HL-60/S4 treated with phorbol 12-myristate 13-acetate at 8.2 ng/mL for 4 days and 3 days (cell line): Measurements from ENCODE around the gene KANSL1L.
"Not testable (repeated sequence)": the region's sequence is repeated elsewhere in the genome, so short reads cannot be mapped to it uniquely, and the experiment has no call there.

Experiments used
- in situ Hi-C: fragments of 300-500 bp; cut with MboI; formaldehyde crosslinking; loops from 2 replicates; pipeline ENCODE4 v1.15.0; 2022; ENCODE audit warnings: low sequenced_read_pairs

KANSL1L gene

DNA sequence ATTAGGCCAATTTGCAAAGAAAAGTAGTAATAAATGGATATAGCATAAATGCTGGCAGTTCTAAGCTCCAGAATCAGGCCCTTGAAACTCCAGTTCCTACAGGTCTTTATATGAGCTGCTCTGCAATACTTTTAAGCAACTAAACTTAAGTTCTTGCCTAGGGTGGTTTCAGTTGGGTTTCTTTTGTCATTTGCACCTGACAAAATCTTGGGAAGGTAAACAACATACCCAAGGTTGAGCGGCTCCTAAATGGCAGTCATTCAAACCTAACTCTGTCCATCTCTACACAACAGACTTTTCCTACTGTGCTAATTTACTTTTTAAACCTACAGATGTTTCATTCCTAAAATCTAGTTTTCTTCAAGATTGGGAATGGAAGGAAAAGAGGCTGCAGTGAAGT, 9.3 kb upstream of the KANSL1L start:
- in situ Hi-C loops, result no loop called here

DNA sequence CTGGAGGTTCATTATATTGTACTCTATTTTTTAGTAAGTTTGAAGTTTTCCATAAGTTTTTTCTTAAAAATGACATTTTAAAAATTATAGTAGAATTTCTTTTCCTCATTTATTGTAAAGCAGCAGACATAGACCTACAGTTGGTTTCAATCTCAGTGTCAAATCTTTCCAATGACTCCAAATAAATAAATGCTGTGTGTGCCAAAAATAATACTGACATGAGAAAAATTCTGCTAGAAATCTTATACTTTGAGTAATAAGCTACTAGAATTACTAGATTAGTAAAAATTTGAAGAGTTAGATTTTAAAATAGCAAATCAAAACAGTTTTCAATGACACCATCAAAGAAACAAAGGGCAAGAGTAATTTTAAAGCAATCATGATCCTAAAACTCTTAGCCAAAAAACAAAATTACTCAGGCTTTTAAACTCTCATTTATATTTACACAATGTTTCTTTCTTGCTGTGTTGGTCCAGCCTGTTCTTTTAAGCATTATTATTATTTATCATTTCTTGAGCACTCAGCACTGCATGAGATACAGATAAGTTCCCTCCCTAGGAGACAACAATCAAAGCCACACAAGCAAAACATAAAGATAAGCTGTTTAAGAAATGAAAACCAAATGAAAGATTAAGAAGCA, 8.3 kb upstream of the KANSL1L start:
- in situ Hi-C loops, result no loop called here

DNA sequence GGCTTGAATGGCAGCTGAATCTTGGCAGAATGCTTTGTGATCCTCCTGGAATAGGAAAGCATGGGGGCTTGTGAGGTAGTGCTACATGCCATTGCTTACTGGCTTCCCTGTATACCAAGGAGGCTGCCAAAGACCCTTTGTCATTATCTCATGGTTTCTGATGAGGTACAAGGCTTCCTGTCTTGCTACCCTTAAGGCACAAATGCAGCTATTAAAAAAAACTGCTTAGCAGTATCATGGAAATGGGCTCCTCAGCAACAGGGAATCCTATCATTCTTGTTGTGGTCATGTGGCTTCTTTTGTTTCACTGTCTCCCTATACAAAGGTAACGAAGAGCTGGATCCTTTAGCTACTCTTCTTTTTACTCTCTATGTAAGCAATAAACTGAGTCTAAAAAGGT, 6.6 kb upstream of the KANSL1L start:
- in situ Hi-C loops, result no loop called here

DNA sequence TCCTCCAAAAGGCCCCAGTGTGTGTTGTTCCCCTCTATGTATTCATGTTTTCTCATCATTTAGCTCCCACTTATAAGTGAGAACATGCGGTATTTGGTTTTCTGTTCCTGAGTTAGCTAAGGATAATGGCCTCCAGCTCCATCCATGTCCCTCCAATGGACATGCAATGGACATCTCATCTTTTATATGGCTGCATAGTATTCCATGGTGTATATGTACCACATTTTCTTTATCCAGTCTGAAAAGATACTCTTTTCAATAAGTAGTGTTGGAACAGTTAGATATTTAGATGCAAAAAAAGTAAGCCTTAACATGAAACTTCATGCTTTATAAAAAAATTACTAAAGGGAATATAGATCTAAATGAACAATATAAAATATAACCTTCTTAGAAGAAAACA, 5.9 kb upstream of the KANSL1L start:
- in situ Hi-C loops, result not testable (repeated sequence)

DNA sequence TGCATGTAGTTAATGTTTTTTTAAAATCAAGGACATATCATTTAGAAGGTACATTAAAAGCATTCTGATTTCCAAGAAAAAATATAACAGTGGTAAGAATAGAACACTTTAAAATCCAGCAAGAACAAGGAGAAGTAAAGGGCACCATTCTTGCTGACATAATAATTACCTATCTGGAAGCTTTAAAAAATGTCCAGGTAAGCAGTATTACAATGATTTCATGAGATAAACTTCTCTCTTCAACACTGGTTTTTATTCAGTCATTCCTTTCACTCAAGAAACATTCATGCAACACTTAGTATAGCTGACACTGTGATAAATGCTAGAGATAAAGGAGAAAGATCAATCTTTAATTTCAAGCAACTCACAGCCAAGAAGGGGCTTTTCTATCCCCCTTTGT, 2.9 kb upstream of the KANSL1L start:
- in situ Hi-C loops, result no loop called here

DNA sequence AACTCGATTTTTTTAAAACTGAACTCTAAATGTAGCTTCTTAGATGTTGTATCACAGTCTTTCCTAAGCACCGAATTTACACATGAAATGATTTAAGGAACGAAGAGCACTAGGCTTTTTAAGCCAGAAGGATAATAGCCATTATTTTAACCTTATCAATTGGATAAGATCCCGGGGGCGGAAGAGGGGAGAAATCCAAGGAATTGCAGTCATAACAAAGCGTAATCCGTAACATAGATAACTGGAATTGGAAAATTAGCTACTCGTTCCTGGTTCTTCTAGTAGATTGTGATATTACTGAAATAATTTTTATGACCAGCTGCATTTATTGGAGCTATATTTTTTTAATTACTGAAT, 988 bp upstream of the KANSL1L start:
- in situ Hi-C loops, result no loop called here

DNA sequence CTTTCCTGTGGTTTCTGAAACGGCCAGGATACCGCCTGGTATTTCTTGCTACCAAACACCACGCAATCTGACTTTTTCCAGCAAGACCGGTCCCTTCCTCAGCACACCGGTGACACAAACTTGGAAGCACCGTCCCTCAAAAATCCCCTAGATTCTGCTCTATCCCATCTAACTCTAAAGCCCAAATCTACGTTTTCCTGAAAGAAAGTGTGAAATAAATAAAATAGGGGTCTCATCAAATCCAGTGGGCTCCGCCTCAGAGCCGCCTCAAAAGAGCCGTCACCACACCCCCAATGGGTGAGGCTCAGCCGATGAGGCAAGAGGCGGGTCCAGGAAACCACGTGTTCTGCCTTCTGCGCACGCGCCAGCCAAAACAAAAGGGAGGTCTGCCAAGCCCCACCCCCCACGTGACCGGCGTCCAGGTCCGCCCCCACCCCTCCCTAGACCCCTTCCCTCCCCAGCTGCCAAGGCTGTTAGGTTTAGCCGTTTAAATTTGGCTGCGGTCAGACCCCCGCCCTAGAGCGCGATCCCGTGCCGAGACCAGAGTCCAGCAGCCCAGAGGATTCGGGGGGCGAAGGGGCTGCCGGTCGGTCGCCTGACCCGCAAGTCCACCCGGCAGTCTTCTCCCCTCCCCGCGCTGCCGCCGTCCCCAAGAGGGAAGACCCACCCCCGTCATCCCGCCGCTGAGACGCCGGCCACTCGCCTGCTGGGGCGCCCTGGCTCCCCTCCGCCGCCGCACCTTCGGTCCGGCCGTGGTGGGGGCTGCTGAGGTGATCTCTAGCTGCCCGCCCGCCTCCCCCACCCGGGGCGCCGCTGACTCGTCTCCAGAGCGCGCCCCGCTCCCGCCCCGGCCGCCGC, 534 bp downstream of the KANSL1L start:
- in situ Hi-C loops, result no loop called here

DNA sequence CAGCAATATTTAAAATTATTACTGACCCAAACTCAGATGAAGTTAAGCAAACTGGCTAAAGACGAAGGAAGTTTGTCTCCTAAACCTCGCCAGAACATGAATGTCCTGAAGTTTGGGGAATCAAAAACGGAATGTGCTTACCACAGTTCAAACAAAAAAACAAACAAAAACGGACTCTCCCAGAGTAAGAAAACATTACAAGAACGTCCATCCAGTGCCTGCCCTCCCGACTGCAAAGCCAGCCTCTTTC, 1.1 kb downstream of the KANSL1L start:
- in situ Hi-C loops, result no loop called here

DNA sequence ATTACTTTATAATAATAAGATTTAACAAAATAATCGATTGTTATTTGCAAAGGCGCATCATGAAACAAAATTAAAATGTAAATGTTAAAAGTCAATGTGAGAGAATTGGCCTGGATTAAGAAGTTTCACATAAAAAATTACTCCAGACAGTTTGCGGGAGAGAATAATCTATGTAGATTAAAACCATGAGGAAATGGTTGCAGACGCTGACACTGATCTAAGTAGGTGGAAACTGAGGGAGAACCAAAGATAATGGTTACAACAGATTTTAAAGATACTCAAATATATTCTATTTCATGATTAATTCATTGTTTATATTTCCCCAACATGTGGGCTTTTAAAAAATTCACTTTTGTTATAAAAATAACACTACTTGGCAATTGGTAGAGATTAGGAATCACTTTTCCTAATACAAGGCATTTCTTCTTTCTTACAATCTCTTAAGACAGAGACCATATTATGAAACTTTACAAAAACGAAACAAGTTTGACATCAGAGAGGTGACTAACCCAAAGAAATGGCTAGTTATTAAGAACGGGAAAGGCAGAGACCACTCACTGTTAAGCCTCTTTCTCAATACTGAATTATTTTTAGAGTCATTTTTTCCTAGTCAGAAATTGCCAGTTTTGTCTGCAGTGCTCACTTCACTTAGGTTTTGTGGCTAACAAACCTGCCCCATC, 1.6 kb downstream of the KANSL1L start:
- in situ Hi-C loops, result no loop called here

DNA sequence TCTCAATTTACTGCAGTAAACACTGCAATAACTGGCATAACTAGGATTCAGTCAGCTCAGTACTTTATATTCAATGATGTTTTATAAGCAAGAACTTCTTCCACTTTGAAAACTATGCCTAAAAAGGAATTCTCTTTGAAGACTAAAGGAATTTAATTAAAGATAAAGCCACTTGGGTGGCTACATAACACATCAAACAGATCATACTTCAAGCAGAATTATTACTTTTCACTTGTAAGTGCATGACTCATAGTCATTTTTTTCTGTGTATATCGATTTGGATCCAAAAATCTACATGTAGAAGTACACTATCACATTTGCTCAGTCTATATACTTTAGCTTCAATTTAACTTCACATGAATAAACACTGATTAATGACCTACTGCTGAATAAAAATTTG, 4.0 kb downstream of the KANSL1L start:
- in situ Hi-C loops, result no loop called here

DNA sequence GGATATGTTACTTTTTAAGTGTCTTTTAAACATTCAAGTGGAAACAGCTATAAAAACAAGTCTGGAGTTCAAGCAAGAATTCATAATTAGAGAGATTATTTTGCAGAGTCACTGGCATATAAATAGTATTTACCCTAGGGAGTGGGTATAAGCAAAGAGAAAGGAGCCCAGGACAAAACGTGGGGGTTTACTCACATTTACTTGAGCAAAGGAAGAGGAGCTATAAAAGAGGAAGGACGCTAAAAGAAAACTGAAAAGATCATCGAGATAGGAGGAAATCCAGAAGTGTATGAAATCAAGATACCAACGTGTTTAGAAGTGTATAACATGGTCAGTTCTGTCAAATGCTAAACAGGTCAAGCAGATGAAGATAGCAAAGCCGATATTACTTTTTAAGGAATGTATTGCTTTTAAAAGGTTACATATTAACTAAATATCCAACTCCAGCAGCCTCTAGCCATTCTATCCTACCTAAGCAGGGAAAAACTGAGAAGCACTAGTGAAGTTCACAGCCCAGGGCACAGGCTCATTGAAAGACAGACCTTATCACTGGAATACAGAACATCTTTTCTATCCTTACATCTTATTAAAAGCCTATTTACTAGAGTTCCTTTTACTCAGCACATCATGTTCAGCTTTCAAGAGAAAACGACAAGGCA, 8.6 kb downstream of the KANSL1L start:
- in situ Hi-C loops, result no loop called here

DNA sequence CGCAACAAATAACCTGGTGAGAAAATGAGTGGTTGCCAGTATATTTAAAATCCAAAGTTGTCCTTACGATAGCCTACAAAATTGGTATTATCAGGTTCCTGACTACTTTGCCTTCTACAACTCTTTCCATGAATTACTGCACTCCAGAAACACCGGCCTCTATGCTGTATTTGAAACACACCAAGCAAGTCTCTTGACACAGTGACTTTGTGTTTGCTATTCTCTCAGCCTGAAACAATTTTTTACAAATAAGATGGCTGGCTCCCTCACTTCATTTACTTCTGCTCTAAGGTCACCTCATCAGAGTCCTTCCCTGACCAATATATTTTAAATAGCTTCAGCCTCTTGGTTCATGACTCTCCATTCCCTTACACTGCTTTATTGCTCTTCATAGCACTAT, 12.2 kb downstream of the KANSL1L start:
- in situ Hi-C loops, result no loop called here

DNA sequence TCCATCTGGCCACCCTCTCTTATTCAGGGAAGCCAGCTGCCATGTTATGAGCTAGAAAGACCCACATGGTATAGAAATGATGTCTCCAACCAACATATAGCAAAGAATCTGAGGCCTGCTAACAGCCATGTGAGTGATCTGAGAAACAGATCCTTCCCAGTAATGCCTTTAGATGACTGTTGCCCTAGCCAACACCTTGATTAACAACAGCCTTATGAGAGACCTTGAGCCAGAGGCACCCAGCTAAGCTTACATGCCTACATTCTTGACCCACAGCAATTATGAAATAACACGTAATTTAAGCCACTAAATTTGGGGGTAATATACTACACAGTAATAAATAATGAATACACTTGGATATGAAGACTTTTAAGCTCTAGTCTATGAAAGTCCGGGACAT, 13.0 kb downstream of the KANSL1L start:
- in situ Hi-C loops, result no loop called here

DNA sequence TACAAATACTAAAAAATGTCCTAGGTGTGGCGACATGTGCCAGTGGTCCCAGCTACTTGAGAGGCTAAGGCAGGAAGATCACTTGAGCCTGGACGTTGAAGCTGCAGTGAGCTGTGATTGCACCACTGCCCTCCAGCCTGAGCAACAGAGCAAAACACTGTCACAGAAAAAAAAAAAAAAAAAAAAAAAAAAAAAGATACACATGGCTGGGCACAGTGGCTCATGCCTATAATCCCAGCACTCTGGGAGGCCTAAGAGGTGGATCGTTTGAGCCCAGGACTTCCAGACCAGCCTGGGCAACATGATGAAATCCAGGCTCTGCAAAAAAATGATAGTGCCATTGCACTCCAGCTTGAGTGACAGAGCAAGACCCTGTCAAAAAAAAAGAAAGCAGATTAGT, 13.7 kb downstream of the KANSL1L start:
- in situ Hi-C loops, result no loop called here

DNA sequence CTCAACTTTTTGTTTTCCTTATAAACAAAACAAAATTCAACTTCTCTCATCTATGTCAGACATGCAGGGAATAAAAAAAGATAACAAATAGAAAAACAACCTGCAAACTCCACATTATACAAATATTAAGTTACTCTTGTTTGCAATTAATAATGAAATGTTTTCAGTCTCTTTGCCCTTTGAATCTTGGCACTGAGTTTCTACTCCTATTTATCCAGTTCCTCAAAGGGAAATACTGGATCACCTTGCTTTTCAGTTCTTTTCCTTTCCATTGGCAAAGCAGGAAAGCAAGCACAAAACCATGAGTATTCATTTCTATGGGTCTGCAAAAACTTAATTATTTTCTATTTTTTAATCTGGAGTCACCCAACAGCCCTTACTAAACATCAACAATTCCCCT, 23.6 kb downstream of the KANSL1L start:
- in situ Hi-C loops, result no loop called here

DNA sequence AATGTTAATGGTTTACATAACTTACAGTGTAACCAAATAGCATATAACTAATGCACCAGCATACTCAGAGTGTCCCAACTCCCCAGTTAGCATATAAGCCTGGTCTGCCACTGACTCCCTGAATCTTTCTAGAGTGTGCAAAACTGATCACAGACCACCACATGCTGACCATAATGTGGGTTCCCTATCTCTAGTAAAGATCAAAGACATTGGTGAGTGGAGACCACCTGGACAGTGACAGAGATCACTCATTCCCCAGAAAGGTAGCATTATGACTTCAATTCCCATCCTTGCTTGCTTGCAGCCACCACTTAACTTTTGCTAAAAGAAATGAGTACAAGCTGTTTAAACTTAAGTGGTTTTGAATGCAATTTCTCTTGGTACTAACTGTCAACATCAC, 39.0 kb downstream of the KANSL1L start:
- in situ Hi-C loops, result no loop called here

DNA sequence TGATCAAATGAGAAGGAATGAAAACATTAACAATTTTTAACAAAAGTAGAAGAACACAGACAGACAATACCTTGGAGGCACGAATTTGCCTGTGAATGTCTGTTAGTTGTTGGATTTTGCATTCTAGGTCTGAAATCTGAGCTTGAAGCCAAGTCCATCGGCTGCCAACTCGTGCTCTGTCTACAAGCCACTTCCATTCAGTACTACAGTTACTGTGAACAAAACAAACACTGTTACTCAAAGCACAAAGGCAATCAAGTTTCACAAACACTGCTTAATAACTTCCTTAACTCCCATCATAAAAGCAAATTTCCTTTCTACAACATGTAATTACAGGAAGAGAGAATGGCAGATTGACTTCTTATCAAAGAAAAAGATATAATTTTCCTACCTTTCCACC, 42.2 kb downstream of the KANSL1L start:
- in situ Hi-C loops, result no loop called here

DNA sequence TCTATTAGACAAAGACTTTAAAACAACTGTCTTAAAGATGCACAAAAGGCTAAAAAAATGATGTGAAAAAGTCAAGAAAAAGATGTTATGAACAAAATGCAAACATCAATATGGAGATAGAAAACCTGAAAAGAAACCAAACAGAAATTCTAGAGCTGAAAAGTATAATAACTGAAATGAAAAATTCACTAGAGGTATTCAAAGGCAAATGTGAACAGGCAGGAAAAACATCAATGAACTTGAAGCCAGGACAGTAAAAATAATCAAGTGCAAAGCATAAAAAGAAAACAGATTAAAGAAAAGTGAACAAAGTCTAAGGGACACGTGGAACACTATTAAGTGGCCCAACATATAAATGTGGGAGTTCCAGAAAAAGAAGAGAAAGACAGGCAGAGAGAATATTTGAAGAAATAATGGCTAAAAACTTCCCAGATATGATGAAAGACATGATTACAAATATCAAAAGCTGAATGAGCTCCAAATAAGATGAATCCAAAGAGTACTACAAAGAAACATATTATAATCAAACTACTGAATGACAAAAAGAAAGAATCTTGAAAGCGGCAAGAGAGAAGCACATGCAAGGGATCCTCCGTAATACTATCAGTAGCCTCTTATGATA, 57.5 kb downstream of the KANSL1L start:
- in situ Hi-C loops, result no loop called here

DNA sequence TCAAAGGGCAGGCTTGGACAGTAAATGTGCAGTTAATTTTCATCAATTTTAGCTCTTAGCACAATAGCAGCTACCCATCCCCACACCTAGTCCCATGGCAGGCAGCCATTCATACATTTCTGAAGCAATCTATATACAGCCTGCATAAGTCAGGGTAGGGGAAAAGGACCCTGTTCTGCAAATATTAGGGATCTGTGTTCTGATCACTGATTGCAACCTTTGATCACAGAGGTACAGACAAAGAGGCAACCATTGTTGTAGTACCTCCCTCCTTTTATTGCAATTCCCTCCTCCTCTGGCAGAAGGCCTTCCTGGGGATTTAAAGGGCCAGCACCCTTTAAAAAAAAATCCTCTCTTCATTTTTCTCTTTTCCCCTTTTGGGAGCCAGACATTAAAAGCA, 58.3 kb downstream of the KANSL1L start:
- in situ Hi-C loops, result no loop called here

DNA sequence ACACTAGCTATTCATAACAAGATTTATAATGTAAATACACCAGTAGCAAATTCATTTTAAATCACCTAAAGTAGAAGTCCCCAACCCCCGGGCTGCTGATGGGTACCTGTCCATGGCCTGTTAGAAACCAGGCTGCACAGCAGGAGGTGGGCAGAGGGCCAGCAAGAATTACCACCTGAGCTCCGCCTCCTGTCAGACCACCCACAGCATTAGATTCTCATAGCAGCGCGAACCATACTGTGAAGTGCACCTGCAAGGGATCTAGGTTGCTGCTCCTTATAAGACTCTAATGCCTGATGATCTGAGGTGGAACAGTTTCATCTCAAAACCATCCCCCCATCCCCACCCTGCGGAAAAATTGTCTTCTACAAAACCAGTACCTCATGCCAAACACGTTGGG, 71.3 kb downstream of the KANSL1L start:
- in situ Hi-C loops, result no loop called here

DNA sequence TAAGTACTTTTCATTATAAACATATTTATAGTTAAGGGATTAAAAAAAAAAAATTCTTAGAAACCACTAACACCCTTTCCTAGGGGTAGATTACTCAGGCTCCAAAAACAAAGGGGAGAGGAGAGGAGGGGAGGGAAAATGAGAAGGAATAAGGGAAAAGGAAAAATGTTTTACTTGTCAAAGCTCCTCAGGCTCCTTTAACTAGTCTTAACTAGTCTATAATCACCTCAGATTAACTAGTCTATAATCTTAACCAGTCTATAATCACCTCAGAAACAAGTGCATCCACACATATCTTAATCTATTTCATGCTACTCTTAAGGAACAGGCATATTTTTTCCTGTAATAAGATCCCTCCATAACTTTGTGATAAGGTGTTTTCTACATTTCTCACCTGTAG, 76.4 kb downstream of the KANSL1L start:
- in situ Hi-C loops, result no loop called here

DNA sequence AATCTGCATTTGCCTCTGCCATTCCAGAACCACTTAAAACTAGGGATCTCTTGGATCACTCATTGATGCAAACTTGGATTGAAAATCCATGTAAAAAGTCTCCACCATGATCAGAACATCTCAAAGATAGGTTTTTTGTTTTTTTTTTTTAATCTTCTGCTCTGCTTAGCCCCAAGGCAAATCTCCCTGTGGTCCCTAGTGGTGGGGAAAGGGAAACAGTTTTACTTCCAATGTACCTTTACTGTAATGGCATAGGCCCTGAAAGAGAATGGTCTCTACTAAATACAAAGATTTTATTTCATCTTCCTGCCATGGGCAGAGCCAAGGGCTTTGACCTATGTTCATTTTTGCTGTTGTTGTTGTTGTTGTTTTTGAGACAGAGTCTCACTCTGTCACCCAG, 78.4 kb downstream of the KANSL1L start:
- in situ Hi-C loops, result no loop called here
